GM12878 (cell line): ENCODE results near the gene DENND1A. TPM values are rescaled to one million over a fixed set of nuclear protein-coding genes. Genes with fewer than 3 reads are reported as not detected.
A peak's percentile ranks its signal among the peaks of the same experiment; 100 is the strongest.

Experiments used
- ATF7 ChIP-seq: fragments of 450-650 bp; IDR thresholded peaks from 2 replicates; pipeline ENCODE4 v1.6.1; 2016; ENCODE audit warnings: low read depth, mild to moderate bottlenecking
- DPF2 ChIP-seq: fragments of 450-650 bp; IDR thresholded peaks from 2 replicates; pipeline ENCODE4 v1.6.1; 2017; ENCODE audit warnings: mild to moderate bottlenecking
- EP300 ChIP-seq, 2 experiments: fragments of 150-350 bp in 1 of 2; IDR thresholded peaks; 2 replicates each; pipeline ENCODE4 v1.6.1; 2011 to 2012; ENCODE audit warnings: low read depth in 2 of 2, low read length in 2 of 2, borderline replicate concordance in 1 of 2, improper control_type of control experiment in 1 of 2, inconsistent platforms in 1 of 2; ENCODE audit not compliant: control insufficient read depth in 1 of 2
- GATAD2B ChIP-seq: fragments of 450-650 bp; conservative IDR thresholded peaks from 2 replicates; pipeline ENCODE4 v1.6.1; 2017; ENCODE audit warnings: low read depth, mild to moderate bottlenecking, moderate library complexity
- IRF4 ChIP-seq: IDR thresholded peaks from 2 replicates; pipeline ENCODE4 v1.6.1; 2011; ENCODE audit warnings: low read depth, low read length
- KDM1A ChIP-seq: fragments of 200-600 bp; sonication (generic); IDR thresholded peaks from 2 replicates; pipeline ENCODE4 v1.6.1; 2016; ENCODE audit warnings: borderline replicate concordance
- MXI1 ChIP-seq: fragments of 150-350 bp; IDR thresholded peaks from 2 replicates; pipeline ENCODE4 v1.6.1; 2011; ENCODE audit warnings: low read depth, mild to moderate bottlenecking, inconsistent platforms, low read length, improper control_type of control experiment
- NR2C1 ChIP-seq: fragments of 450-650 bp; IDR thresholded peaks from 2 replicates; pipeline ENCODE4 v1.6.1; 2017; ENCODE audit warnings: antibody characterized with exemption, mild to moderate bottlenecking, moderate library complexity
- PAX5 ChIP-seq: IDR thresholded peaks from 2 replicates; pipeline ENCODE4 v1.6.1; 2011; ENCODE audit warnings: low read depth, low read length, borderline replicate concordance
- RB1 ChIP-seq: fragments of 450-650 bp; formaldehyde crosslinking; IDR thresholded peaks from 2 replicates; pipeline ENCODE4 v1.6.1; 2017; ENCODE audit warnings: mild to moderate bottlenecking, borderline replicate concordance
- RCOR1 ChIP-seq: conservative IDR thresholded peaks from 2 replicates; pipeline ENCODE4 v1.6.1; 2012; ENCODE audit warnings: low read depth, low read length, improper control_type of control experiment
- SRF ChIP-seq, 2 experiments: IDR thresholded peaks; 2 replicates each; pipeline ENCODE4 v1.6.1; 2011; ENCODE audit warnings: low read depth in 2 of 2, low read length in 2 of 2, mild to moderate bottlenecking in 1 of 2, moderate library complexity in 1 of 2
- STAT3 ChIP-seq: IDR thresholded peaks from 2 replicates; pipeline ENCODE4 v1.6.1; 2011; ENCODE audit warnings: low read depth, low read length, improper control_type of control experiment
- TBL1XR1 ChIP-seq: IDR thresholded peaks from 2 replicates; pipeline ENCODE4 v1.6.1; 2012; ENCODE audit warnings: low read depth, low read length, improper control_type of control experiment
- YY1 ChIP-seq: IDR thresholded peaks from 2 replicates; pipeline ENCODE4 v1.6.1; 2011; ENCODE audit warnings: low read depth, mild to moderate bottlenecking, low read length
- polyA plus RNA-seq, 11 experiments: library from polyadenylated mRNA; depleted of rRNA in 4 of 11; unstranded in 6 of 11; stranded (reverse) in 5 of 11; fragments of >200 nt; fragmentation: Nextera tagmentation in 4 of 11; fragmentation: Illumina TruSeq in 1 of 11; extraction: Ambion mirVana in 4 of 11; extraction: Trizol in 1 of 11; gene quantifications; 1 replicate in 1 of 11; 2 replicates in 10 of 11; pipeline versions ENCODE4 v1.2.1 to v1.2.3, GENCODE V29; 2011 to 2016; ENCODE audit warnings: inconsistent platforms in 2 of 11, missing spikeins in 2 of 11, low read depth in 1 of 11
- total RNA-seq, 4 experiments: library from RNA; depleted of rRNA in 3 of 4; stranded (reverse); fragments of >200 nt in 3 of 4; fragmentation: Illumina TruSeq in 1 of 4; extraction: Trizol in 1 of 4; gene quantifications; 2 replicates each; pipeline versions ENCODE4 v1.2.1 to v1.2.3, GENCODE V29; 2013 to 2021
- TF ChIP-seq, protein P1 (sequence below): fragments of 450-650 bp; IDR thresholded peaks from 2 replicates; pipeline ENCODE4 v1.6.1; 2016; ENCODE audit warnings: mild to moderate bottlenecking, moderate library complexity, borderline replicate concordance
- TF ChIP-seq, protein P2 (sequence below): fragments of 450-650 bp; IDR thresholded peaks from 2 replicates; pipeline ENCODE4 v1.6.1; 2017; ENCODE audit warnings: borderline replicate concordance
- TF ChIP-seq, protein P3 (sequence below): IDR thresholded peaks from 2 replicates; pipeline ENCODE4 v1.6.1; 2011; ENCODE audit warnings: borderline replicate concordance, low read depth, mild to moderate bottlenecking, moderate library complexity, low read length; ENCODE audit not compliant: insufficient read depth, poor library complexity, severe bottlenecking
- TF ChIP-seq, protein P4 (sequence below): IDR thresholded peaks from 2 replicates; pipeline ENCODE4 v1.6.1; 2012; ENCODE audit warnings: improper control_type of control experiment, low read depth, low read length; ENCODE audit not compliant: insufficient replicate concordance

Gene DENND1A
- total and polyA plus RNA-seq, 10 of the 15 experiments (the other 5 are each of a cell fraction or from before 2014, with no cell fraction given), result 14.1 to 48.6 (median 35.2) TPM

DNA sequence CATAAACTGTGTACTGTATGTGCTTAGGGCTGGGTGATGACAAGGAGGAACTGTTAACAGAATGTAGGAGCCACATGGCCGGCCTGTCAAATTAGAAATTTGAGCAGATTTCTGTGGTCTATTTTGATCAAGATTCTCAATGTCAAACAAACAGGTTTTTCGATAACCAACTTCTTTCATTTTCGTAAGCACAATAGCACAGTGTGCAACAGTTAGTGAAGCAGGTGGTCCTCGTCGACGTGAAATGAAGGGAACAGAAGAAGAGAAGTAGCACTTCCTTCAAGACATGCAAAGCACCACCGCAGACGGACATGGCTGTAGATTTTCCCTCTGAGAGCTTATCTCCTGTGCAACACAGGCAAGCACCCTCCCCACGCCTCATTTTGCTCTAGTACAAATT lies 321.8 kb downstream of the DENND1A start (continued):
- TF ChIP-seq MXI1 (peak; percentile 89), PAX5 (peak; percentile 49; the same call in 1 of the 2 replicates), DPF2 (no peak; the same call in 1 of the 2 replicates), NR2C1 (no peak), TBL1XR1 (no peak), YY1 (peak; percentile 50; the same call in 1 of the 2 replicates), KDM1A (no peak), RCOR1 (no peak), RB1 (no peak), GATAD2B (no peak), ATF7 (peak; percentile 65), STAT3 (0 out of 2 replicates have a peak, but pooled peaks have one; percentile 53), SRF (IDR thresholded peaks at IDR 0.05; ENCODE audit: low read depth in 2 of 2, low read length in 2 of 2) (no peak), IRF4 (peak; percentile 67), EP300 (IDR thresholded peaks at IDR 0.05; ENCODE audit: borderline replicate concordance in 1 of 2, control insufficient read depth in 1 of 2, low read depth in 2 of 2, low read length in 2 of 2) (peak; percentile 87 to 89; a peak in 2 of 4 replicates)
- TF ChIP-seq, protein P1, sequence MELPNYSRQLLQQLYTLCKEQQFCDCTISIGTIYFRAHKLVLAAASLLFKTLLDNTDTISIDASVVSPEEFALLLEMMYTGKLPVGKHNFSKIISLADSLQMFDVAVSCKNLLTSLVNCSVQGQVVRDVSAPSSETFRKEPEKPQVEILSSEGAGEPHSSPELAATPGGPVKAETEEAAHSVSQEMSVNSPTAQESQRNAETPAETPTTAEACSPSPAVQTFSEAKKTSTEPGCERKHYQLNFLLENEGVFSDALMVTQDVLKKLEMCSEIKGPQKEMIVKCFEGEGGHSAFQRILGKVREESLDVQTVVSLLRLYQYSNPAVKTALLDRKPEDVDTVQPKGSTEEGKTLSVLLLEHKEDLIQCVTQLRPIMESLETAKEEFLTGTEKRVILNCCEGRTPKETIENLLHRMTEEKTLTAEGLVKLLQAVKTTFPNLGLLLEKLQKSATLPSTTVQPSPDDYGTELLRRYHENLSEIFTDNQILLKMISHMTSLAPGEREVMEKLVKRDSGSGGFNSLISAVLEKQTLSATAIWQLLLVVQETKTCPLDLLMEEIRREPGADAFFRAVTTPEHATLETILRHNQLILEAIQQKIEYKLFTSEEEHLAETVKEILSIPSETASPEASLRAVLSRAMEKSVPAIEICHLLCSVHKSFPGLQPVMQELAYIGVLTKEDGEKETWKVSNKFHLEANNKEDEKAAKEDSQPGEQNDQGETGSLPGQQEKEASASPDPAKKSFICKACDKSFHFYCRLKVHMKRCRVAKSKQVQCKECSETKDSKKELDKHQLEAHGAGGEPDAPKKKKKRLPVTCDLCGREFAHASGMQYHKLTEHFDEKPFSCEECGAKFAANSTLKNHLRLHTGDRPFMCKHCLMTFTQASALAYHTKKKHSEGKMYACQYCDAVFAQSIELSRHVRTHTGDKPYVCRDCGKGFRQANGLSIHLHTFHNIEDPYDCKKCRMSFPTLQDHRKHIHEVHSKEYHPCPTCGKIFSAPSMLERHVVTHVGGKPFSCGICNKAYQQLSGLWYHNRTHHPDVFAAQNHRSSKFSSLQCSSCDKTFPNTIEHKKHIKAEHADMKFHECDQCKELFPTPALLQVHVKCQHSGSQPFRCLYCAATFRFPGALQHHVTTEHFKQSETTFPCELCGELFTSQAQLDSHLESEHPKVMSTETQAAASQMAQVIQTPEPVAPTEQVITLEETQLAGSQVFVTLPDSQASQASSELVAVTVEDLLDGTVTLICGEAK, result no peak
- TF ChIP-seq, protein P2, sequence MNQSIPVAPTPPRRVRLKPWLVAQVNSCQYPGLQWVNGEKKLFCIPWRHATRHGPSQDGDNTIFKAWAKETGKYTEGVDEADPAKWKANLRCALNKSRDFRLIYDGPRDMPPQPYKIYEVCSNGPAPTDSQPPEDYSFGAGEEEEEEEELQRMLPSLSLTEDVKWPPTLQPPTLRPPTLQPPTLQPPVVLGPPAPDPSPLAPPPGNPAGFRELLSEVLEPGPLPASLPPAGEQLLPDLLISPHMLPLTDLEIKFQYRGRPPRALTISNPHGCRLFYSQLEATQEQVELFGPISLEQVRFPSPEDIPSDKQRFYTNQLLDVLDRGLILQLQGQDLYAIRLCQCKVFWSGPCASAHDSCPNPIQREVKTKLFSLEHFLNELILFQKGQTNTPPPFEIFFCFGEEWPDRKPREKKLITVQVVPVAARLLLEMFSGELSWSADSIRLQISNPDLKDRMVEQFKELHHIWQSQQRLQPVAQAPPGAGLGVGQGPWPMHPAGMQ, result no peak
- TF ChIP-seq, protein P3, sequence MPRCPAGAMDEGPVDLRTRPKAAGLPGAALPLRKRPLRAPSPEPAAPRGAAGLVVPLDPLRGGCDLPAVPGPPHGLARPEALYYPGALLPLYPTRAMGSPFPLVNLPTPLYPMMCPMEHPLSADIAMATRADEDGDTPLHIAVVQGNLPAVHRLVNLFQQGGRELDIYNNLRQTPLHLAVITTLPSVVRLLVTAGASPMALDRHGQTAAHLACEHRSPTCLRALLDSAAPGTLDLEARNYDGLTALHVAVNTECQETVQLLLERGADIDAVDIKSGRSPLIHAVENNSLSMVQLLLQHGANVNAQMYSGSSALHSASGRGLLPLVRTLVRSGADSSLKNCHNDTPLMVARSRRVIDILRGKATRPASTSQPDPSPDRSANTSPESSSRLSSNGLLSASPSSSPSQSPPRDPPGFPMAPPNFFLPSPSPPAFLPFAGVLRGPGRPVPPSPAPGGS, result no peak
- TF ChIP-seq, protein P4, sequence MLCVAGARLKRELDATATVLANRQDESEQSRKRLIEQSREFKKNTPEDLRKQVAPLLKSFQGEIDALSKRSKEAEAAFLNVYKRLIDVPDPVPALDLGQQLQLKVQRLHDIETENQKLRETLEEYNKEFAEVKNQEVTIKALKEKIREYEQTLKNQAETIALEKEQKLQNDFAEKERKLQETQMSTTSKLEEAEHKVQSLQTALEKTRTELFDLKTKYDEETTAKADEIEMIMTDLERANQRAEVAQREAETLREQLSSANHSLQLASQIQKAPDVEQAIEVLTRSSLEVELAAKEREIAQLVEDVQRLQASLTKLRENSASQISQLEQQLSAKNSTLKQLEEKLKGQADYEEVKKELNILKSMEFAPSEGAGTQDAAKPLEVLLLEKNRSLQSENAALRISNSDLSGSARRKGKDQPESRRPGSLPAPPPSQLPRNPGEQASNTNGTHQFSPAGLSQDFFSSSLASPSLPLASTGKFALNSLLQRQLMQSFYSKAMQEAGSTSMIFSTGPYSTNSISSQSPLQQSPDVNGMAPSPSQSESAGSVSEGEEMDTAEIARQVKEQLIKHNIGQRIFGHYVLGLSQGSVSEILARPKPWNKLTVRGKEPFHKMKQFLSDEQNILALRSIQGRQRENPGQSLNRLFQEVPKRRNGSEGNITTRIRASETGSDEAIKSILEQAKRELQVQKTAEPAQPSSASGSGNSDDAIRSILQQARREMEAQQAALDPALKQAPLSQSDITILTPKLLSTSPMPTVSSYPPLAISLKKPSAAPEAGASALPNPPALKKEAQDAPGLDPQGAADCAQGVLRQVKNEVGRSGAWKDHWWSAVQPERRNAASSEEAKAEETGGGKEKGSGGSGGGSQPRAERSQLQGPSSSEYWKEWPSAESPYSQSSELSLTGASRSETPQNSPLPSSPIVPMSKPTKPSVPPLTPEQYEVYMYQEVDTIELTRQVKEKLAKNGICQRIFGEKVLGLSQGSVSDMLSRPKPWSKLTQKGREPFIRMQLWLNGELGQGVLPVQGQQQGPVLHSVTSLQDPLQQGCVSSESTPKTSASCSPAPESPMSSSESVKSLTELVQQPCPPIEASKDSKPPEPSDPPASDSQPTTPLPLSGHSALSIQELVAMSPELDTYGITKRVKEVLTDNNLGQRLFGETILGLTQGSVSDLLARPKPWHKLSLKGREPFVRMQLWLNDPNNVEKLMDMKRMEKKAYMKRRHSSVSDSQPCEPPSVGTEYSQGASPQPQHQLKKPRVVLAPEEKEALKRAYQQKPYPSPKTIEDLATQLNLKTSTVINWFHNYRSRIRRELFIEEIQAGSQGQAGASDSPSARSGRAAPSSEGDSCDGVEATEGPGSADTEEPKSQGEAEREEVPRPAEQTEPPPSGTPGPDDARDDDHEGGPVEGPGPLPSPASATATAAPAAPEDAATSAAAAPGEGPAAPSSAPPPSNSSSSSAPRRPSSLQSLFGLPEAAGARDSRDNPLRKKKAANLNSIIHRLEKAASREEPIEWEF, result peak; percentile 72
